Caco-2 (cell line): Measurements from ENCODE around the gene SEPTIN8. TPM values are rescaled to one million over a fixed set of nuclear protein-coding genes. Genes with fewer than 3 reads are reported as not detected.

Experiments used
- BruUV-seq: library from RNA; stranded (reverse); fragments of 400-500 nt; replicated peaks from 2 replicates; lab custom pipeline; 2021; lab: Mats Ljungman, UMichigan
- CTCF ChIA-PET: fragments of 300-600 bp; sonication (Branson Sonifier 250); formaldehyde crosslinking; loops from one replicate; lab custom pipeline; 2022; ENCODE audit warnings: antibody characterized with exemption; lab: Charles Lee
- POLR2A ChIA-PET: fragments of 300-600 bp; sonication (Branson Sonifier 250); formaldehyde crosslinking; loops from one replicate; lab custom pipeline; 2022; ENCODE audit warnings: antibody characterized with exemption; lab: Charles Lee
- DNase-seq, 2 experiments: peaks; one replicate each; pipeline versions ENCODE4 v3.0.0 to v3.0.0-alpha.2; 2020 to 2022
- H3K27me3 ChIP-seq: replicated peaks from 2 replicates; pipeline ENCODE4 v1.6.0; 2011; ENCODE audit warnings: low read length; ENCODE audit not compliant: control insufficient read depth, insufficient read depth
- H3K36me3 ChIP-seq: 2 replicates; pipeline ENCODE4 v1.5.1; 2011; ENCODE audit warnings: low read length; ENCODE audit not compliant: control insufficient read depth, insufficient read depth
- H3K4me1 ChIP-seq: fragments of 250-450 bp; sonication (Bioruptor Pico); 2 replicates; pipeline ENCODE4 v1.5.1; 2020; ENCODE audit warnings: mild to moderate bottlenecking
- H3K4me3 ChIP-seq: 2 replicates; pipeline ENCODE4 v1.5.1; 2011; ENCODE audit warnings: low read depth, mild to moderate bottlenecking, control low read depth, low read length
- H3K9me3 ChIP-seq: fragments of 250-450 bp; sonication (Bioruptor Pico); 2 replicates; pipeline ENCODE4 v1.5.1; 2020; ENCODE audit warnings: mild to moderate bottlenecking, moderate library complexity
- H3K27ac Mint-ChIP-seq: one replicate; pipeline ENCODE4 v1.8.0; 2022; ENCODE audit warnings: mixed read lengths; ENCODE audit not compliant: unreplicated experiment
- H3K27me3 Mint-ChIP-seq: one replicate; pipeline ENCODE4 v1.8.0; 2022; ENCODE audit warnings: mixed read lengths; ENCODE audit not compliant: insufficient read depth, unreplicated experiment
- H3K36me3 Mint-ChIP-seq: one replicate; pipeline ENCODE4 v1.8.0; 2022; ENCODE audit warnings: mild to moderate bottlenecking, mixed read lengths; ENCODE audit not compliant: insufficient read depth, unreplicated experiment
- H3K4me1 Mint-ChIP-seq: one replicate; pipeline ENCODE4 v1.8.0; 2022; ENCODE audit warnings: low read depth, mixed read lengths; ENCODE audit not compliant: unreplicated experiment
- H3K4me3 Mint-ChIP-seq: one replicate; pipeline ENCODE4 v1.8.0; 2022; ENCODE audit warnings: mild to moderate bottlenecking, moderate library complexity, mixed read lengths; ENCODE audit not compliant: unreplicated experiment
- H3K9me3 Mint-ChIP-seq: one replicate; pipeline ENCODE4 v1.8.0; 2022; ENCODE audit warnings: mixed read lengths; ENCODE audit not compliant: unreplicated experiment
- intact Hi-C: fragments of 100-400 bp; cut with micrococcal nuclease; formaldehyde crosslinking; loops from one replicate; pipeline ENCODE4 v1.10.0; 2022; ENCODE audit not compliant: unreplicated experiment
- total RNA-seq: library from RNA; stranded (reverse); gene quantifications from 2 replicates; pipeline ENCODE4 v1.2.3, GENCODE V29; 2022
- TF ChIP-seq, protein P1 (sequence below), 2 experiments: fragments of 200-600 bp in 1 of 2; IDR thresholded peaks; 1 replicate in 1 of 2; 2 replicates in 1 of 2; pipeline versions ENCODE4 v1.5.1 to v1.8.0; 2011 to 2022; ENCODE audit warnings: antibody characterized with exemption in 1 of 2, control low read depth in 1 of 2, inconsistent platforms in 1 of 2, low read depth in 1 of 2, low read length in 1 of 2, mild to moderate bottlenecking in 1 of 2, moderate library complexity in 1 of 2; ENCODE audit not compliant: insufficient read depth in 1 of 2, severe bottlenecking in 1 of 2, unreplicated experiment in 1 of 2

The SEPTIN8 gene
- total RNA-seq, 1 experiment from 2014 or later = 60.7 TPM

DNA sequence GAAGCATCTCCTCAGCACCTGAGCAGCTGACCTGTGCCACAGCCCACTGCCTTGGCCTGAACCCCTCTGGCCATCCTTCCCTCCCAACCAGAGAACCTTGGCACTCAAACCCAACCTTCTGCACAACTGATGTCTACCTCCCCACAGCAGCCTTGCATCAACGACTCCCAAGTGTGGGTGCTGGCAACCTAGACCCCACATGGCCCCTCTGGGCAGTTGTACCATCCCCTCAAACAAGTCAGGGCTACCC lies 10.3 kb downstream of the SEPTIN8 start:
- Mint-ChIP-seq H3K9me3 (no peaks in the 10 kb centered on the region), H3K36me3 (no peaks in the 10 kb centered on the region), H3K27me3 (no peaks in the 10 kb centered on the region), H3K27ac (no peak overlapping the region), H3K4me3 (no peak overlapping the region), H3K4me1 (no peaks in the 10 kb centered on the region)
- Histone ChIP-seq H3K4me3 (no peak overlapping the region), H3K27me3 (no peaks in the 10 kb centered on the region), H3K36me3 (peaks cover 2% of the 10 kb centered on the region), H3K4me1 (peaks cover 10% of the 10 kb centered on the region), H3K9me3 (no peaks in the 10 kb centered on the region)
- no peak for DNase-seq
- no TSS peak for BruUV-seq
- TF ChIP-seq, protein P1, sequence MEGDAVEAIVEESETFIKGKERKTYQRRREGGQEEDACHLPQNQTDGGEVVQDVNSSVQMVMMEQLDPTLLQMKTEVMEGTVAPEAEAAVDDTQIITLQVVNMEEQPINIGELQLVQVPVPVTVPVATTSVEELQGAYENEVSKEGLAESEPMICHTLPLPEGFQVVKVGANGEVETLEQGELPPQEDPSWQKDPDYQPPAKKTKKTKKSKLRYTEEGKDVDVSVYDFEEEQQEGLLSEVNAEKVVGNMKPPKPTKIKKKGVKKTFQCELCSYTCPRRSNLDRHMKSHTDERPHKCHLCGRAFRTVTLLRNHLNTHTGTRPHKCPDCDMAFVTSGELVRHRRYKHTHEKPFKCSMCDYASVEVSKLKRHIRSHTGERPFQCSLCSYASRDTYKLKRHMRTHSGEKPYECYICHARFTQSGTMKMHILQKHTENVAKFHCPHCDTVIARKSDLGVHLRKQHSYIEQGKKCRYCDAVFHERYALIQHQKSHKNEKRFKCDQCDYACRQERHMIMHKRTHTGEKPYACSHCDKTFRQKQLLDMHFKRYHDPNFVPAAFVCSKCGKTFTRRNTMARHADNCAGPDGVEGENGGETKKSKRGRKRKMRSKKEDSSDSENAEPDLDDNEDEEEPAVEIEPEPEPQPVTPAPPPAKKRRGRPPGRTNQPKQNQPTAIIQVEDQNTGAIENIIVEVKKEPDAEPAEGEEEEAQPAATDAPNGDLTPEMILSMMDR (IDR thresholded peaks at IDR 0.05; ENCODE audit: insufficient read depth in 1 of 2, low read depth in 1 of 2, low read length in 1 of 2, severe bottlenecking in 1 of 2, unreplicated experiment in 1 of 2) = no peak
- CTCF ChIA-PET = no interaction called here
- intact Hi-C loops = no loop called here
- POLR2A ChIA-PET = no interaction called here

DNA sequence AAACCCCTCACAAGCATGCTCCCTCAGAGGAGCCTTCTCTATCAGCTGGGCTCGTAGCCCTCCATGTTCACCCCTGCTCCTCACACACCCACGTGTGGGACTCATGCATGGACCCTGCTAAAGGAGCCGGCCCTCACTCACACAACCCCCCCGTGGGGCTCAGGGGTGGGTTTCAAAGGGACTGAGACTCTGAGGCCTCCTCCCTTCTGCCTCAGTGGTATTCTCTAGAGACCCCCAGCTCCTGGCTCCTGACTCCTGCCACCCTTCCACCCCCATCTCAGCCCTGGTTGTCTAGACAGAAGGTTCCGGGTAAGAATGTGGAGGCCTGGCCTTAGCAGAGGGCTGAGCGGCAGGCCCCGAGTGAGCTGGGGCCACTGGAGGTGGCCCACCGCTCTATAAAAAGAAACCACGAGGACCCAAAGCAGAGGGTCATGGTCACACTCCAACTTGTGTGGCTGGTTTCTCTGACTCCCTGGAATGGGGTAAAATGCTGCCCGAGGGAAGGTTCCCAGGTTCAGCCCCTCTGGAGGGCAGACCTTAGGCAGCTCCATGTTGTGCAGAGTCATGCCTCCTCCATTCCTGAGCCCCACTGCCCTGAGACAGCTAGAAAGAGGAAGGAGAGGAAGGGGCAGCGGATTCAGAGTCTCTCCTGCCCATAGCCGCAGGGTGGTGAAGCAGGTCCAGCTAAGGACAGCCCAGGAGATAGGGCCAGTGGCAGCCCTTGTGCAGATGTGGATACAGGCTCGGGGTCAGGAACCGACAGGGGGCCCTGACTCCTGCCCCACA lies 10.8 kb downstream of the SEPTIN8 start:
- BruUV-seq = no TSS peak
- H3K4me3 Mint-ChIP-seq = no peak overlapping the region
- ChIA-PET CTCF (no interaction called here), POLR2A (no interaction called here)
- no peaks in the 10 kb centered on the region for H3K36me3 Mint-ChIP-seq
- Histone ChIP-seq H3K4me3 (no peak overlapping the region), H3K36me3 (peaks cover 2% of the 10 kb centered on the region), H3K9me3 (no peaks in the 10 kb centered on the region), H3K27me3 (no peaks in the 10 kb centered on the region), H3K4me1 (peaks cover 5% of the 10 kb centered on the region)
- TF ChIP-seq, protein P1 (IDR thresholded peaks at IDR 0.05; ENCODE audit: insufficient read depth in 1 of 2, low read depth in 1 of 2, low read length in 1 of 2, severe bottlenecking in 1 of 2, unreplicated experiment in 1 of 2) = no peak
- no peaks in the 10 kb centered on the region for H3K9me3 Mint-ChIP-seq
- DNase-seq = no peak
- intact Hi-C loops = no loop called here
- no peak overlapping the region for H3K27ac Mint-ChIP-seq
- no peaks in the 10 kb centered on the region for H3K27me3 Mint-ChIP-seq
- no peaks in the 10 kb centered on the region for H3K4me1 Mint-ChIP-seq

DNA sequence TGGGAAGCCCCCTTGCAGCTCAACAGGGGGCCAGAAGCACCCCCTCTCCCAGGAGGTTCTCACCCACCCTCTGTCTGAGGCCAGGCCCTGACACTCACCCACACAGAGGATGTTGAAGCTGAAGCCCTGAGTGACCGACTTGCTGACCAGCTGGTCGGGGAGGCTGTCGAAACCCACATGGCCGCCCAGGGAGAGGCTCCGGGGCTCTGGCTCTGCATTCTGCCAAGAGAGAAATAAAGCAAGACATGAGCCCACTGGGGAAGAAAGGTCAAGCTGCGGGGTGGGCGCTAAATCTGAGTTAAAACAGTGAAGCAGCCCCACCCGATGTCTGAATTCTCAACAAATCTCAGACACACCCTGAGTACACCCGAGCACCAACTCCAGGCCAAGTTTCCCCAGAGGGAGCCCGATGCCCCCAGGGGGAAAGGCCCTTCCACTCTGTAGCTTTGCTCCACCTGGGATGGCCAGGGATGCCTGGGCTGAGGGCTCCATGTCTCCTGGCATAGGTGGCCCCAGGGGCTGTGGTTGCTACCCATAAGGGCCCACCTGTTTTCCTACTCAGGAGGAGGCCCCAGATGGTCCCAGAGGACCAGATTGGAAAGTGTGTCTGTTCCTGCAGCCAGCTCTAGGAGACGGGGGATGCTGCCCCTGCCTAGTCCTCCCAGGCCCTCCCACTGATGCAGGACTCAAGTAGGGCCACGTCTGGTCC lies 11.6 kb downstream of the SEPTIN8 start:
- Histone ChIP-seq H3K9me3 (no peaks in the 10 kb centered on the region), H3K4me3 (no peak overlapping the region), H3K27me3 (no peaks in the 10 kb centered on the region), H3K4me1 (no peaks in the 10 kb centered on the region; the same call in 1 of the 2 replicates), H3K36me3 (peaks cover 2% of the 10 kb centered on the region)
- TF ChIP-seq, protein P1 (IDR thresholded peaks at IDR 0.05; ENCODE audit: insufficient read depth in 1 of 2, low read depth in 1 of 2, low read length in 1 of 2, severe bottlenecking in 1 of 2, unreplicated experiment in 1 of 2) = no peak
- H3K9me3 Mint-ChIP-seq = no peaks in the 10 kb centered on the region
- no peaks in the 10 kb centered on the region for H3K27me3 Mint-ChIP-seq
- intact Hi-C loops = no loop called here
- ChIA-PET CTCF (no interaction called here), POLR2A (no interaction called here)
- DNase-seq = no peak
- H3K4me3 Mint-ChIP-seq = no peak overlapping the region
- H3K36me3 Mint-ChIP-seq = no peaks in the 10 kb centered on the region
- BruUV-seq = no TSS peak
- H3K4me1 Mint-ChIP-seq = no peaks in the 10 kb centered on the region
- H3K27ac Mint-ChIP-seq = no peak overlapping the region
